ENCODE measurements around the gene C11orf24. TPM values are rescaled to one million over a fixed set of nuclear protein-coding genes. Genes with fewer than 3 reads are reported as not detected.

C11orf24 gene
- total and polyA plus RNA-seq, 2 of the 4 experiments (the other 2 are of a cell fraction) = 42.5 to 135 TPM

- DNase-seq (no peak), ATAC-seq (ENCODE audit: low read depth) (no peak)
- no peak overlapping the region for H3K4me2 ChIP-seq (ENCODE audit: low read depth, low read length)
- H3K9ac ChIP-seq (ENCODE audit: low read depth, low read length) = no peak overlapping the region
- H4K91ac ChIP-seq (ENCODE audit: insufficient read depth, low read depth, low read length) = no peak overlapping the region
- BruUV-seq (replicated peaks) = no TSS peak
- no peak overlapping the region for H2BK15ac ChIP-seq (ENCODE audit: low read depth, low read length)
- H3K23ac ChIP-seq (ENCODE audit: low read depth, low read length) = no peak overlapping the region
- in situ Hi-C loops (cut with MboI; ENCODE audit: low sequenced_read_pairs) (no loop called here), dilution Hi-C loops (cut with HindIII; ENCODE audit: low sequenced_read_pairs, unreplicated experiment) (no loop called here), intact Hi-C loops (cut with micrococcal nuclease) (no loop called here)
- peaks cover 2% of the 10 kb centered on the region for H3K4me1 ChIP-seq (ENCODE audit: control insufficient read depth, insufficient read depth, low read length)
- H3K27ac ChIP-seq (ENCODE audit: insufficient read depth, low read length) = no peak overlapping the region
- no peak overlapping the region for H3K14ac ChIP-seq (replicated peaks; ENCODE audit: low read depth, low read length)
- no peak overlapping the region for H3K18ac ChIP-seq (ENCODE audit: low read depth, low read length)
- H3K36me3 ChIP-seq (ENCODE audit: control insufficient read depth, insufficient read depth, low read length) = no peaks in the 10 kb centered on the region
- H3K9me1 ChIP-seq (ENCODE audit: insufficient read depth, low read length) = no peaks in the 10 kb centered on the region
- no peak overlapping the region for H2BK20ac ChIP-seq (ENCODE audit: low read depth, low read length)
- H2AK5ac ChIP-seq (ENCODE audit: low read depth, low read length) = no peak overlapping the region
- H4K20me1 ChIP-seq (ENCODE audit: insufficient read depth, low read length) = no peaks in the 10 kb centered on the region
- ChIA-PET CTCF (no interaction called here), POLR2A (ENCODE audit: unreplicated experiment) (no interaction called here)
- no peak overlapping the region for H3K4ac ChIP-seq (ENCODE audit: low read depth, low read length)
- H3K9me3 ChIP-seq (ENCODE audit: control insufficient read depth, insufficient read depth, low read length) = peaks cover 3% of the 10 kb centered on the region; the same call in 1 of the 2 replicates
- no peak overlapping the region for H2BK120ac ChIP-seq (ENCODE audit: low read depth, low read length)
- no peak overlapping the region for H2AK9ac ChIP-seq (replicated peaks; ENCODE audit: low read depth, low read length, poor library complexity)
- H3K4me3 ChIP-seq (ENCODE audit: insufficient read depth, low read depth, low read length) = no peak overlapping the region
- no peak overlapping the region for H2BK5ac ChIP-seq (ENCODE audit: low read depth, low read length, poor library complexity, severe bottlenecking)
- H2AFZ ChIP-seq (replicated peaks; ENCODE audit: low read length, poor library complexity) = no peak overlapping the region
- H3K56ac ChIP-seq (ENCODE audit: extremely low read depth, insufficient read depth, low read length) = no peak overlapping the region
- H3K79me1 ChIP-seq (ENCODE audit: low read depth in 1 of 2, low read length in 2 of 2) = no peaks in the 10 kb centered on the region
- no peak for TF ChIP-seq RCOR1 (IDR thresholded peaks at IDR 0.05; ENCODE audit: insufficient replicate concordance, low read length)
- TF ChIP-seq, protein P1, sequence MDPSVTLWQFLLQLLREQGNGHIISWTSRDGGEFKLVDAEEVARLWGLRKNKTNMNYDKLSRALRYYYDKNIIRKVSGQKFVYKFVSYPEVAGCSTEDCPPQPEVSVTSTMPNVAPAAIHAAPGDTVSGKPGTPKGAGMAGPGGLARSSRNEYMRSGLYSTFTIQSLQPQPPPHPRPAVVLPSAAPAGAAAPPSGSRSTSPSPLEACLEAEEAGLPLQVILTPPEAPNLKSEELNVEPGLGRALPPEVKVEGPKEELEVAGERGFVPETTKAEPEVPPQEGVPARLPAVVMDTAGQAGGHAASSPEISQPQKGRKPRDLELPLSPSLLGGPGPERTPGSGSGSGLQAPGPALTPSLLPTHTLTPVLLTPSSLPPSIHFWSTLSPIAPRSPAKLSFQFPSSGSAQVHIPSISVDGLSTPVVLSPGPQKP (IDR thresholded peaks at IDR 0.05; ENCODE audit: borderline replicate concordance, low read depth, low read length) = no peak
- no peak for TF ChIP-seq SMC3 (IDR thresholded peaks at IDR 0.05; ENCODE audit: low read depth, low read length)
- TF ChIP-seq POLR2A (IDR thresholded peaks at IDR 0.05; ENCODE audit: low read depth, low read length) = no peak
- TF ChIP-seq BHLHE40 (IDR thresholded peaks at IDR 0.05; ENCODE audit: low read depth, low read length) = no peak
- TF ChIP-seq, protein P2, sequence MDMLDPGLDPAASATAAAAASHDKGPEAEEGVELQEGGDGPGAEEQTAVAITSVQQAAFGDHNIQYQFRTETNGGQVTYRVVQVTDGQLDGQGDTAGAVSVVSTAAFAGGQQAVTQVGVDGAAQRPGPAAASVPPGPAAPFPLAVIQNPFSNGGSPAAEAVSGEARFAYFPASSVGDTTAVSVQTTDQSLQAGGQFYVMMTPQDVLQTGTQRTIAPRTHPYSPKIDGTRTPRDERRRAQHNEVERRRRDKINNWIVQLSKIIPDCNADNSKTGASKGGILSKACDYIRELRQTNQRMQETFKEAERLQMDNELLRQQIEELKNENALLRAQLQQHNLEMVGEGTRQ (IDR thresholded peaks at IDR 0.05; ENCODE audit: low read depth, low read length) = no peak
- no peak for TF ChIP-seq FOS (IDR thresholded peaks at IDR 0.05; ENCODE audit: low read depth, low read length)
- TF ChIP-seq MAFK (IDR thresholded peaks at IDR 0.05; ENCODE audit: low read depth, low read length) = no peak
- TF ChIP-seq RAD21 (IDR thresholded peaks at IDR 0.05; ENCODE audit: low read length) = no peak
- TF ChIP-seq MAZ (IDR thresholded peaks at IDR 0.05; ENCODE audit: borderline replicate concordance, low read depth, low read length) = no peak
- TF ChIP-seq CTCF (conservative IDR thresholded peaks at IDR 0.05; ENCODE audit: low read depth, low read length) = no peak
- no peak for TF ChIP-seq MXI1 (IDR thresholded peaks at IDR 0.05; ENCODE audit: borderline replicate concordance, low read depth, low read length)
- WGBS, 2 experiments (ENCODE audit: extremely low coverage in 2 of 2, insufficient read length in 1 of 2) = no CpG with 5 or more reads among the region's 5 CpGs
- H4K5ac ChIP-seq (ENCODE audit: low read depth, low read length) = no peak overlapping the region
- H3K27me3 ChIP-seq (ENCODE audit: control insufficient read depth, insufficient read depth, low read length) = no peaks in the 10 kb centered on the region; the same call in 1 of the 2 replicates
- no peak overlapping the region for H4K8ac ChIP-seq (ENCODE audit: low read depth in 2 of 2, low read length in 2 of 2)
Measured at GRCh38 chr11:68302256-68302655, 30.5 kb upstream of the C11orf24 start.
